ENCODE data around the gene DEPDC4.

The DEPDC4 gene

DNA sequence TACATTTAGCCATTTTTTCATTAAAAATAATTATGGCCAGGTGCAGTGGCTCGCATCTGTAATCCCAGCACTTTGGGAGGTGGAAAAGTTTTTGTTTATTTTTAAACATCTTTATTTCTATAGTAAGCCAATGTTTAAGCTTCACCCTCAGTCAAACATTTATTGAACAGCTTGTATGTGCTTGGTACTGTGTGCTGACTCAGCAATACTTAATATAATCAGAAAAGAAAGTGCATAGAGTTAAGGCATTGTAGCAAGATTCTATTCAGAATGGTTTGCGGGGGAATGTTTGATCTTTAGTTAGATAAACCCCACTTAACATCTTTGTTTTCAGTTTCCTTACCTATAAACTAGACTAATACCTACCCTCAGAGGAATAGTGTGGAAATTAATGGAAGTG, 55.2 kb downstream of the DEPDC4 start:
- no peak for FAIRE-seq

DNA sequence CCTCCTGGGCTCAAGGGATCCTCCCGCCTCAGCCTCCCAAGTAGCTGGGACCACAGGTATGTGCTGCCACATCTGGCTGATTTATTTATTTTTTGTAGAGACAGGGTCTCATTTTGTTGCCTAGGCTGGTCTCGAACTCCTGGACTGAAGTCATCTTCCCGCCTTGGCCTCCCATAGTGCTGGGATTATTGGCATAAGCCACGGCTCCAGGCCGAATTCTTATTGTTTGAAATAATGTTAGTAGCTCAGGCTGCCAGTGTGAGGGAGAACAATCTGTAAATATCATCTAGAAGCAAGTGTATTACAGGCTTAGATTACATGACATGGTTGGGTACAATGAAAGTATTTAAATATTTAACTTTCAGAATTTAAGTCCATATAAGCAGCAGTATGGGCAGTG, 58.0 kb downstream of the DEPDC4 start:
- FAIRE-seq = no peak

DNA sequence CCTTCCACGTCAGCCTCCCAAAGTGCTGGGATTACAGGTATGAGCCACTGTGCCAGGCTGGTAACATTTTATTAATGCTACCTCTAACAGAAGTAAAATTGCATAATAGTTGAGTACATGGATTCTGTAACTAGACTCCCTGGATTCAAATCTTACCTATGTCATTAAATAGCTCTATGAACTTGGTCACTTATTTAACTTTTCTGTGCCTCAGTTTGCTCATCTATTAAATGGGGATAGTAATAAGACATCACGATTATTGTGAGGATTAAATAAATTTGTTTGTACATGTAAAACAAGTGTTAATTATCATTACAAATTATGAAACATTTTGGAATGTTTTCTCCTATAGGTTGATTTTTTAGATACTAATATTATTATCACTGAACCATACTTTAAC, 59.6 kb downstream of the DEPDC4 start:
- no peak for FAIRE-seq

DNA sequence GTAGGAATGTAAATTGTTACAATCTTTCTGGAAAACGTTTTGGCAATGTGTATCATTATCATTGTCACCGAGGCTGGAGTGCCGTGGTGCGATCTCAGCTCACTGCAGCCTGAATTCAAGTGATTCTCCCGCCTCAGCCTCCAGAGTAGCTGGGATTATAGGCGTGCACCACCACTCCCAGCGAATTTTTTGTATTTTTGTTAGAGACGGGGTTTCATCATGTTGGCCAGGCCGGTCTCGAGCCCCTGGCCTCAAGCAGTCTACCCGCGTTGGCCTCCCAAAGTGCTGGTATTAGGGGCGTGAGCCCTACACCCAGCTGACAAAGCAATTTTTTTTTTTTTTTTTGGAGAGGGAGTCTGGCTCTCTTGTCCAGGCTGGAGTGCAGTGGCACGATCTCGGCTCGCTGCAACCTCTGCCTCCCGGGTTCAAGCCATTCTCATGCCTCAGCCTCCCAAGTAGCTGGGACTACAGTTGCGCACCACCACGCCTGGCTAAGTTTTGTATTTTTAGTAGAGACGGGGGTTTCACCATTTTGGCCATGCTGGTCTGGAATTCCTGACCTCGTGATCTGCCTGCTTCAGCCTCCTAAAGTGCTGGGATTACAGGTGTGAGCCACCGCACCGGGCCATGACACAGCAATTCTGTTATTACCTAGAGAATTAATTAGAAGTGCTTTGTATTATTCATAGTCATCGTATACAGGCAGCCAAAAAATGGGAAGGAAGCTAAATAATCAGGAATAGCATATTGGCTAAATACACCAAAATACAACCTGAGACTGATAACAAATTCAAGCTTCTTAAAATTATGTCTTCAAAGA, 65.1 kb downstream of the DEPDC4 start:
- FAIRE-seq = no peak

DNA sequence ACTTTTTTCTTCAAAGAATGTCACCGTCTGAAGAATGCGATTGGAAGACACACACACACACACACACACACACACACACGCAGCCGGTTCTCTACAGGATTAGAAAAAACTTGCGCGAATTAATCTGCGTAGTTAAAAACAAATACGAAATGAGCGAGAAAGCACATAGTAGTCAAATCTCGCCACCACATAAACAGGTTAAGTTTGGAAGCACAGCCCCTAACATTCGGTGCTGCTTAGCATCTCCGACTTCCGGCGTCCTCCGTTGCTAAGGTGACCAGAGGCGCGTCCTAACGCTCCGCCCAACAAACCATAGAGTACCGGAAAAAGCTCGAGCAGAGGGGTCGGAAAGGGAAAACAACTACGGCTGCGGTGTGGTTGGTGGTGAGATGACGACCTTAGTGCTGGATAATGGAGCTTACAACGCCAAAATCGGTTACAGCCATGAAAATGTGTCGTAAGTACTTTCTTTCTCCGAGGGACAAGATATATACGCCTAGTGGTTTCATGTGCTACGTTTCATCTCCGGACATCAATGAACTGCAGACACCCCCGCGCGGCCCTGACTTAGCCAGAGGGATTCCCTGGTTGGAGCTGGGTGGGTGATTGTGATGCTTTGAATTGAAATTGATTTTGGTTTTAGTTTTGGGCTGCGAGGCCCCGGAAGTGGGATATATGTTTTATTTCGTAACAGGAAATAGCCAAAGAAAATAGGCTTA, 66.3 kb downstream of the DEPDC4 start, which contains the start of gene ACTR6:
Gene ACTR6 (plus strand): TSS at position 353 of the 719 bp plus-strand sequence. CDS start 37 bp downstream, at position 390.
- no peak for FAIRE-seq

DNA sequence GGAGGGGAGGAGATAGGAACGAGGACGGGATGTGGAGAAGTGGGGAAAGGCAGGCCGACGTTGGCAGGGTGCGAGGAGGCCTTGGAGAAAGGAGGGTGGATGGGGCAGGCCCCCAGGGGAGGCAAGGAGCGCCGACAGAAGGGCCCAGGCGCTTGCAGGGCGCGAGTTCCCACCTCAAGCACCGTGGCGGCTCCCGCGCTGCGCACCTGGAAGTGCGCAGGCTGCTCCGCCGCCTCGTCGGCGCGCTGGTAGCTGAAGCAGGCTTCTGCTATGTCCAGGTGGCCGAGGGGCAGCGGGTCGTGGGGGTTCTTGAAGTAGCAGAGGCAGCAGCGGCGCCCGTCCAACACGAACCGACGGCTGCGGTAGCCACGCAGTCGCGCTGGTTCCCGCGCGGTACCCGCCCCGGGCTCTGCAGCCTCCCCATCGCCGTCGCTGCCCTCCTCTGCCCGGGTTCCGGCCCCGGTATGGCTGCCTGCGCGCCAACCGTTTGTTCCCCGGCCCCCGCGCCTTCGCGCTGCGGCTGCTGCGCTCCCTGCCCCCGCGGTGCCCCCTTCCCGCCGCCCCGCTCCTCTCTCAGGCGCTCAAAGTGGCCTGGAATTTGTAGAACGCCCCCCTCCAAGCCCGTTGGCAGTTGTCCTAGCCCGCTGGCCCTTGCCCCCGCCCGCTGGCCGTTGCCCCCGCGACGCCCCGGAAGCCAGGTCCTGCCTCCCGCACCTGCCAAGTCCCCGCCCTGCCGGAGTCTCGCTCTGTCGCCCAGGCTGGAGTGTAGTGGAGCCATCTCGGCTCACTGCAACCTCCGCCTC, 67.3 kb downstream of the DEPDC4 start:
- FAIRE-seq = no peak

DNA sequence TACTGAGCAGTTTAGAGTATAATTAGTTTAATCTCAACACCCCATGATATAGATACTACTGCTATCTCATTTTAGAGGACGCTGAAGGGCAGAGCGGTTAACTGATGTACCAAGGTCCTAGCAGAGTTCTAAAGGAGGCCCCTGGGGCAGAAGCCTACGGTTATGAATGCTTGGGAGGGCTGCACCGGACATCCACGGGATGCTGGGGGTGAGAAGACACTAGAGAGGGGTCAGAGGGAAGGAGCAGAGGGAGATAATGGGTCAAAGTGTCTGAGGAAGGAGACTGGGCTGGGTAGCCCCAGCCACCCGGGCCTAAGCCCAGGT, 67.9 kb downstream of the DEPDC4 start:
- no peak for FAIRE-seq

DNA sequence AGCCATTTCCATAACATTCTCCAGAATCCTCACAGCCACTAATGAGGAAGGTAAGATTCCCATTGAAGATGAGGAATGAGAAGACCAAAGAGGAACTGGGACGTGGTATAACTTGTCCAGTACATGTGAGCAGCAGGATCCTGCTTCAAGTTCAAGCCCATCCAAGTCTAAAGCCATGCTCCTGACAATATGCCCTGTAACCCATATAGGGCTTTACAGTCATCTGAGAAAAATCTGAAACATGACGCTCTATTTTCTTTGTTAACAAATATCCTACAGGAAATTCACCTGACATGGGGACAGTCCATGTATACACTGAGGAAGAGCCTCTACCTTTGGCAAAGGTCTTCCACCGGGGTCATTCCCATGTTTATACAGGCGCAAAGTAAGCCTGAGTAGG, 69.4 kb downstream of the DEPDC4 start:
- FAIRE-seq = no peak

DNA sequence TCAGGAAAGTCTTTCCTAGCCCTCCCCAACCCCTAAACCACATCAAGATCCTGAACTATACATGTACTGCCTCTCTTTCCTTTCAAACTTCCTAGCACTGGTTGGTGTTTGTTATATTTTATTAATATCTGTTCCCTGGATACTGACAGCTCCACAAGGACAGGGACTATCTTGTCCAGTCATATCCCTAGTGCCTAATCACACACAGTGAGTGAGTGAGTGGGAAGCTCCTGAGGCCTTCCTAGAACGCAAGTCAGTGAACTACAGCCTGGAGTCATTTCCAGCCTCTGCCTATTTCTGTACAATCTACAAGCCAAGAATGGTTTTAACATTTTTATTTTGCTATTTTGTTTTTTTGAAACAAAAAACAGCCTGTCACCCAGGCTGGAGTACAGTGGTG, 73.8 kb downstream of the DEPDC4 start:
- no peak for FAIRE-seq

Measured in colon (tissue), 2 donors.